IPS-NIHi7 (cell line): ENCODE results near the gene EPB41L4B.
"Not testable (repeated sequence)": the region's sequence is repeated elsewhere in the genome, so short reads cannot be mapped to it uniquely, and the experiment has no call there.

Experiments
- DNase-seq: peaks from one replicate; pipeline ENCODE4 v3.0.0; 2012; ENCODE audit warnings: mixed read lengths; ENCODE audit errors: extremely low spot score

Gene EPB41L4B

GRCh38 chr9:109297899-109298298 is 23.0 kb downstream of the EPB41L4B start:
- no peak for DNase-seq

GRCh38 chr9:109295221-109296130 is 25.4 kb downstream of the EPB41L4B start:
- DNase-seq: no peak

- no peak for DNase-seq
Observed at GRCh38 chr9:109290385-109290784, 30.5 kb downstream of the EPB41L4B start.

- no peak for DNase-seq
Observed at GRCh38 chr9:109289931-109290330, 30.9 kb downstream of the EPB41L4B start.

- DNase-seq: no peak
Observed at GRCh38 chr9:109289186-109289585, 31.7 kb downstream of the EPB41L4B start.

GRCh38 chr9:109286981-109287380 is 33.9 kb downstream of the EPB41L4B start:
- no peak for DNase-seq

GRCh38 chr9:109286571-109286977 is 34.3 kb downstream of the EPB41L4B start:
- DNase-seq: no peak

GRCh38 chr9:109283672-109284071 is 37.2 kb downstream of the EPB41L4B start:
- DNase-seq: not testable (repeated sequence)

- DNase-seq: no peak
Observed at GRCh38 chr9:109283012-109283411, 37.8 kb downstream of the EPB41L4B start.

- no peak for DNase-seq
Observed at GRCh38 chr9:109282302-109282701, 38.6 kb downstream of the EPB41L4B start.

- no peak for DNase-seq
Observed at GRCh38 chr9:109281518-109281917, 39.3 kb downstream of the EPB41L4B start.

GRCh38 chr9:109278848-109279247 is 42.0 kb downstream of the EPB41L4B start:
- DNase-seq: no peak

- no peak for DNase-seq
Observed at GRCh38 chr9:109278216-109278615, 42.6 kb downstream of the EPB41L4B start.

- DNase-seq: no peak
Observed at GRCh38 chr9:109277451-109277850, 43.4 kb downstream of the EPB41L4B start.

- DNase-seq: no peak
Observed at GRCh38 chr9:109276469-109277440, 44.1 kb downstream of the EPB41L4B start.

GRCh38 chr9:109274884-109275730 is 45.8 kb downstream of the EPB41L4B start:
- no peak for DNase-seq

GRCh38 chr9:109273869-109274268 is 47.0 kb downstream of the EPB41L4B start:
- no peak for DNase-seq

- no peak for DNase-seq
Observed at GRCh38 chr9:109272745-109273144, 48.1 kb downstream of the EPB41L4B start.

- DNase-seq: no peak
Observed at GRCh38 chr9:109272045-109272444, 48.8 kb downstream of the EPB41L4B start.

GRCh38 chr9:109270971-109271925 is 49.6 kb downstream of the EPB41L4B start:
- no peak for DNase-seq
